Measurements from ENCODE around the gene ADTRP. TPM values are rescaled to one million over a fixed set of nuclear protein-coding genes. Genes with fewer than 3 reads are reported as not detected.
A peak's percentile ranks its signal among the peaks of the same experiment; 100 is the strongest.

The ADTRP gene
- total and polyA plus RNA-seq, 9 donors, result 0.12 to 0.80 (median 0.34) TPM; not detected in 5

DNA sequence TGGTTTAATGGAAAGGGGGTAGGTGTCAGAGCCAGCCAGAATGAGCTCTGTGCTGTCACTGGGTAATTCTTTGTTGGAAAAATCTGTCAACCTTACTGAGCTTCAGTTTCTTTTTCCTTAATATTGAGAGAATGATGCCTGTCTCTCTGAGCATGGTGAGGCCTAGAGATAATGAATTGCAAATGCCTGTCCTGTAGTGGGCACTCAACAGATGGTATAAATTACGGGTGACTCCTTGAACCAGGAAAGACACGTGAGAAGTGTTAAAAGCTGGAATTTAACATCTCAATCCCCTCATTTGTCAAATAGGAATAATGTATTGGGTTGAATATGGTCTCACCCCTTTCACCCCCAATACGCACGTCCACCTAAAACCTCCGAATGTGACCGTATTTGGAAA is 74.9 kb downstream of the ADTRP start:
- no peak overlapping the region for H3K27ac ChIP-seq
- intact Hi-C loops (cut with DNase I), result no loop called here
- 95 to 97% (median 95%) methylated on average over 6 of the region's 6 CpGs for WGBS, 3 donors
- H3K36me3 ChIP-seq, result no peaks in the 10 kb centered on the region
- no peaks in the 10 kb centered on the region for H3K9me3 ChIP-seq
- no peaks in the 10 kb centered on the region for H3K4me1 ChIP-seq (ENCODE audit: insufficient read depth)
- DNase-seq, result no peak
- TF ChIP-seq, protein P1, sequence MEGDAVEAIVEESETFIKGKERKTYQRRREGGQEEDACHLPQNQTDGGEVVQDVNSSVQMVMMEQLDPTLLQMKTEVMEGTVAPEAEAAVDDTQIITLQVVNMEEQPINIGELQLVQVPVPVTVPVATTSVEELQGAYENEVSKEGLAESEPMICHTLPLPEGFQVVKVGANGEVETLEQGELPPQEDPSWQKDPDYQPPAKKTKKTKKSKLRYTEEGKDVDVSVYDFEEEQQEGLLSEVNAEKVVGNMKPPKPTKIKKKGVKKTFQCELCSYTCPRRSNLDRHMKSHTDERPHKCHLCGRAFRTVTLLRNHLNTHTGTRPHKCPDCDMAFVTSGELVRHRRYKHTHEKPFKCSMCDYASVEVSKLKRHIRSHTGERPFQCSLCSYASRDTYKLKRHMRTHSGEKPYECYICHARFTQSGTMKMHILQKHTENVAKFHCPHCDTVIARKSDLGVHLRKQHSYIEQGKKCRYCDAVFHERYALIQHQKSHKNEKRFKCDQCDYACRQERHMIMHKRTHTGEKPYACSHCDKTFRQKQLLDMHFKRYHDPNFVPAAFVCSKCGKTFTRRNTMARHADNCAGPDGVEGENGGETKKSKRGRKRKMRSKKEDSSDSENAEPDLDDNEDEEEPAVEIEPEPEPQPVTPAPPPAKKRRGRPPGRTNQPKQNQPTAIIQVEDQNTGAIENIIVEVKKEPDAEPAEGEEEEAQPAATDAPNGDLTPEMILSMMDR (IDR thresholded peaks at IDR 0.05), result no peak
- no peak for TF ChIP-seq POLR2A (IDR thresholded peaks at IDR 0.05)
- no peak for TF ChIP-seq EP300 (IDR thresholded peaks at IDR 0.05)
- H3K27me3 ChIP-seq, result no peaks in the 10 kb centered on the region
- no peak overlapping the region for H3K4me3 ChIP-seq

DNA sequence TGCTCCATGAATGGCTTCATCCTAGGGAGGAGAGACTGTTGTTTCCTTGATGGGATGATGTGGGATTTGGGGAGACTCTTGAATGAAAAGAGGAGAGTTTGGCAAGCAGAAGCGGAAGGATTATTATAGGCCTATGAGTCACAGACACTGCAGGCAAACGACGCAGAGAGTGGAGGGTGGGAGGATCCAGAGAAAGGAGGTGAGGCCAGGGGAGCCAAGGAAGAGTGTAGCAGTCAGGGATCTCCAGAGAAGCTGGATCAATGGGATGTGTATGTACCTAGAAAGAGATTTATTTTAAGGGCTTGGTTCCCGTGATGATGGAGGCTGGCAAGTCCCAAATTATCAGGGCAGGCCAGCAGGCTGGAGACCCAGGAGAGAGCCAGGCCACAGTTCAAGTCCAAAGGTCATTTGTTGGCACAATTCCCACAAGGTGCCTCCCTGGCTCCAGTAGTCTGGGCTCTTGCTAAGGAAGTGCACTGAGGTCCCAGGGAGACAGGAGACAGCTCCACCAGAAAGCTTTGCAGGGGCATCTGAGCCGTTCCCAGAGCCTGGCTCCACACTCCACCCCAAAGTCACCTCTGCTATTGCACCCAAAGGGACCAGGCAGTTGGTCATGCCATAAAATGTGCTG is 76.0 kb downstream of the ADTRP start:
- Histone ChIP-seq H3K9me3 (no peaks in the 10 kb centered on the region), H3K36me3 (no peaks in the 10 kb centered on the region), H3K27me3 (no peaks in the 10 kb centered on the region), H3K4me3 (no peak overlapping the region), H3K27ac (no peak overlapping the region), H3K4me1 (ENCODE audit: insufficient read depth) (no peaks in the 10 kb centered on the region)
- no peak for TF ChIP-seq EP300 (IDR thresholded peaks at IDR 0.05)
- no peak for DNase-seq
- intact Hi-C loops (cut with DNase I), result no loop called here
- 59 to 68% (median 60%) methylated on average over 5 of the region's 5 CpGs for WGBS, 3 donors

DNA sequence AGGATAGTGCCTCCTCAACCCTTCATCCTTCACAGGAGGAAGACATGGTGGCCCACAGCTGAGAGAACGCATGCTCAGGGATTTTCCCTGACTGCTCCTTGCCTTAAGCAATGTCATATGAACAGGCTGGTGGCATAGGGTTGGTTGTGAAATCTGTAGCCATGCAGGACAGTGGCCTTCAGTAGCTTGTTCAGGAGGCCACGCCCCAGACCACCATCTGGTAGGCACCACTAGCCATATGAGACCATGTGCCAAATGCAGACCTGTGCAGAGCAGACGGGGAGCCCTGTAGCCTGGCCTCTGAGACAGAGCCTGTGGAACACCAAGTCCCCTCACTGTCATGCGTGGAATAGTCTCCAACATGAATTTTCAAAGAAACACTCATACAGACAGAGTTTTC is 76.5 kb downstream of the ADTRP start:
- WGBS, 3 donors, result 77 to 95% (median 90%) methylated on average over 4 of the region's 4 CpGs
- intact Hi-C loops (cut with DNase I), result no loop called here
- Histone ChIP-seq H3K4me1 (ENCODE audit: insufficient read depth) (no peaks in the 10 kb centered on the region), H3K27ac (no peak overlapping the region), H3K36me3 (no peaks in the 10 kb centered on the region), H3K27me3 (no peaks in the 10 kb centered on the region), H3K9me3 (no peaks in the 10 kb centered on the region), H3K4me3 (no peak overlapping the region)
- DNase-seq, result no peak
- TF ChIP-seq POLR2A (IDR thresholded peaks at IDR 0.05), result no peak
- no peak for TF ChIP-seq EP300 (IDR thresholded peaks at IDR 0.05)
- TF ChIP-seq, protein P1 (IDR thresholded peaks at IDR 0.05), result no peak

DNA sequence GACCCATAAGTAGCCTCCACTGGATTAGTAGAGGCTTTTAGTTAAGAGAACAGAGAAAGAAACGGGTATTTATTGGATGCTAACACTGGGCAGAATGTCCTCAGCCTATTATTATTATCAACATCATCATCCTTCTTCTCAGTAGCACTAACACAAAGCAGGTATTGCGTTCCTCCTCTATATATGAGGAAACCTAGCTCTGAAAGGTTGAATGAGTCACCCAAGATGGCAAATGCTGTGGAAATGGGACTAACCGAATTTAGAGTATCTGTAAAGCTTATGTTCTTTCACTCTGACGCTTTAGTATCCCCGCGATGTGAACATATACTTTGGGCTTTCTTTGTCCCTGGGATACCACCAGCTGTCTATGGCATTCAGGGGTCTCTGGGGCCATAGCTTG is 77.0 kb downstream of the ADTRP start:
- H3K4me1 ChIP-seq (ENCODE audit: insufficient read depth), result no peaks in the 10 kb centered on the region
- TF ChIP-seq EP300 (IDR thresholded peaks at IDR 0.05) (no peak), POLR2A (IDR thresholded peaks at IDR 0.05) (no peak)
- TF ChIP-seq, protein P1 (IDR thresholded peaks at IDR 0.05), result no peak
- H3K36me3 ChIP-seq, result no peaks in the 10 kb centered on the region
- no peaks in the 10 kb centered on the region for H3K9me3 ChIP-seq
- DNase-seq, result no peak
- no peak overlapping the region for H3K27ac ChIP-seq
- H3K4me3 ChIP-seq, result no peak overlapping the region
- 86 to 94% (median 87%) methylated on average over 6 of the region's 6 CpGs for WGBS, 3 donors
- no peaks in the 10 kb centered on the region for H3K27me3 ChIP-seq
- intact Hi-C loops (cut with DNase I), result no loop called here

DNA sequence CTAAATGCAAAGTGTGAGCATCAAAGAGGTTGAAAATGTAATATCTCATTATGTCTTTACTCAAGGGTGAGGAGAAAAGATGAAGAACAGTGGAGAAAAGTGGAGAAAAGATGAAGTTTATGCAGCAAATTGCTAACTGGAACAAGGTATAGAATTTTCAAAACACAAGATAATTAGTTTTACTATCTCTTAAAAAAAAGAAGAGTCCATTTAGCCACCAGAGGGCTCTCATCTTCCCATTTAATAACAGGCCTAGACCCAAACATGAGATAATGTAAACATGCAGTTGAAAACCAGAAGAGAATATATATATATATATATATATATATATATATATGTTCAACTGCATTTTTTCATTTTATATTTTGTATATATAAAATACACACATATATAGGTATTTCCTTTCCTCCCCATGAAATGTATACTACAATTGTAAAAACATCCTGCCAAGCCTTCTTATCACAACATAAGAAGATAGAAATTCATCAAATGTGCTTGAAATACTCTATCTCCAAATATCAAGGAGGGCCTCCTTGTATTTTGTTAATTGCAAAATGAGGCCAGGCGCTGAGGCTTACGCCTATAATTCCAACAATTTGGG is 78.4 kb downstream of the ADTRP start:
- H3K4me1 ChIP-seq (ENCODE audit: insufficient read depth), result no peaks in the 10 kb centered on the region
- no peaks in the 10 kb centered on the region for H3K36me3 ChIP-seq
- no peak overlapping the region for H3K4me3 ChIP-seq
- no peak overlapping the region for H3K27ac ChIP-seq
- intact Hi-C loops (cut with DNase I), result no loop called here
- DNase-seq, result no peak
- H3K27me3 ChIP-seq, result no peaks in the 10 kb centered on the region
- no peak for TF ChIP-seq POLR2A (IDR thresholded peaks at IDR 0.05)
- TF ChIP-seq, protein P1 (IDR thresholded peaks at IDR 0.05), result peak in 2 of 3 donors; percentile 11 to 17
- no peaks in the 10 kb centered on the region for H3K9me3 ChIP-seq
- WGBS, 3 donors, result 95 to 97% (median 97%) methylated on average over 2 of the region's 2 CpGs

Data from ovary (tissue), 9 donors.